Lower leg skin (tissue), 3 donors: ENCODE data around the gene MRPL18.

Experiments used
- CTCF ChIP-seq, 3 donors: fragments of 450-650 bp; IDR thresholded peaks; one replicate each; pipeline ENCODE4 v1.5.1; 2016; ENCODE audit warnings: antibody characterized with exemption in 3 of 3, mild to moderate bottlenecking in 3 of 3, moderate library complexity in 2 of 3
- POLR2A ChIP-seq, 2 donors: fragments of 450-650 bp; IDR thresholded peaks; one replicate each; pipeline ENCODE4 v1.6.1; 2016 to 2017; ENCODE audit warnings: antibody characterized with exemption in 2 of 2, mild to moderate bottlenecking in 1 of 2, moderate library complexity in 1 of 2

- no peak for TF ChIP-seq CTCF (IDR thresholded peaks at IDR 0.05)
- no peak for TF ChIP-seq POLR2A (IDR thresholded peaks at IDR 0.05)
These were observed 27.5 kb upstream of the MRPL18 start for GRCh38 chr6:159762681-159763293.
